GM19023 (cell line): ENCODE results near the gene TNS2.
"Not testable (repeated sequence)": the region's sequence is repeated elsewhere in the genome, so short reads cannot be mapped to it uniquely, and the experiment has no call there.

Experiments
- ATAC-seq: cut with Tn5 transposase; IDR thresholded peaks from one replicate; pipeline ENCODE4 v1.9.1; 2021; ENCODE audit warnings: mild to moderate bottlenecking, moderate library complexity; ENCODE audit not compliant: unreplicated experiment

TNS2 gene, protein sequence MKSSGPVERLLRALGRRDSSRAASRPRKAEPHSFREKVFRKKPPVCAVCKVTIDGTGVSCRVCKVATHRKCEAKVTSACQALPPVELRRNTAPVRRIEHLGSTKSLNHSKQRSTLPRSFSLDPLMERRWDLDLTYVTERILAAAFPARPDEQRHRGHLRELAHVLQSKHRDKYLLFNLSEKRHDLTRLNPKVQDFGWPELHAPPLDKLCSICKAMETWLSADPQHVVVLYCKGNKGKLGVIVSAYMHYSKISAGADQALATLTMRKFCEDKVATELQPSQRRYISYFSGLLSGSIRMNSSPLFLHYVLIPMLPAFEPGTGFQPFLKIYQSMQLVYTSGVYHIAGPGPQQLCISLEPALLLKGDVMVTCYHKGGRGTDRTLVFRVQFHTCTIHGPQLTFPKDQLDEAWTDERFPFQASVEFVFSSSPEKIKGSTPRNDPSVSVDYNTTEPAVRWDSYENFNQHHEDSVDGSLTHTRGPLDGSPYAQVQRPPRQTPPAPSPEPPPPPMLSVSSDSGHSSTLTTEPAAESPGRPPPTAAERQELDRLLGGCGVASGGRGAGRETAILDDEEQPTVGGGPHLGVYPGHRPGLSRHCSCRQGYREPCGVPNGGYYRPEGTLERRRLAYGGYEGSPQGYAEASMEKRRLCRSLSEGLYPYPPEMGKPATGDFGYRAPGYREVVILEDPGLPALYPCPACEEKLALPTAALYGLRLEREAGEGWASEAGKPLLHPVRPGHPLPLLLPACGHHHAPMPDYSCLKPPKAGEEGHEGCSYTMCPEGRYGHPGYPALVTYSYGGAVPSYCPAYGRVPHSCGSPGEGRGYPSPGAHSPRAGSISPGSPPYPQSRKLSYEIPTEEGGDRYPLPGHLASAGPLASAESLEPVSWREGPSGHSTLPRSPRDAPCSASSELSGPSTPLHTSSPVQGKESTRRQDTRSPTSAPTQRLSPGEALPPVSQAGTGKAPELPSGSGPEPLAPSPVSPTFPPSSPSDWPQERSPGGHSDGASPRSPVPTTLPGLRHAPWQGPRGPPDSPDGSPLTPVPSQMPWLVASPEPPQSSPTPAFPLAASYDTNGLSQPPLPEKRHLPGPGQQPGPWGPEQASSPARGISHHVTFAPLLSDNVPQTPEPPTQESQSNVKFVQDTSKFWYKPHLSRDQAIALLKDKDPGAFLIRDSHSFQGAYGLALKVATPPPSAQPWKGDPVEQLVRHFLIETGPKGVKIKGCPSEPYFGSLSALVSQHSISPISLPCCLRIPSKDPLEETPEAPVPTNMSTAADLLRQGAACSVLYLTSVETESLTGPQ (N-terminal part only)

DNA sequence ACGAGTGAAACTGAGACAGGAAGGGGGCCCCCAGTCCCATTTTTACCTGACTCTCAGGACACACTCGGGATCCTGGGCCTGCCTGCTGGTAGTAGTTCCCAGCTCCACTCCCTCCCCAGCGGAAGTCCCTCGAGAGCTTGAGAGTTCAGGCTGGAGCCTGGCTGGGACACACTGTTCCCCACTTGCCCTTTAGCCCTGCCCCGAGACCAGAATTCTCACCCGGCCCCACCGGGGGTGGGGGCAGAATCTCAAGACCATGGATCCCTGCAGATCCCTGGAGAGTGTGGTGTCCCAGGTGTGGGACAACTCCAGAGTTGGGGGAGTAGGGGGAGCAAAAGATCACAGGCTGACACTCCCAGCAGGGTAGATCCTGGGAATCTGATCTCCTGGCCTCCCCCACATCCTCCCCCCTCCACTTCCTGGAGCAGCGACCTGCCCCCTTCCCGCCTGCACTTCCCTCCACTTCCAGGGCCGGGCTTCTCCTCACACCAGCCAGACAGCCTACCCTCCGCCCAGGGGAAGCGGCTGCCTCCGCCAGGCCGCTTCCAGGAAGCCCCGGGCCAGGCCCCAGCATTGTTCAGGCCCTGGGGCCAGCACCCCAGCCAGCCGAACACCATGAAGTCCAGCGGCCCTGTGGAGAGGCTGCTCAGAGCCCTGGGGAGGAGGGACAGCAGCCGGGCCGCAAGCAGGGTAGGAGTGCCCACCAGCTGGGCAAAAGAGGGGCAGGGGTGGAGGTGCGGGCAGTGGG is at the start of gene TNS2:
TNS2 (plus strand) TSS at position 495 of the 748 bp plus-strand sequence; CDS start at position 616, 121 bp downstream.
- ATAC-seq = no peak

DNA sequence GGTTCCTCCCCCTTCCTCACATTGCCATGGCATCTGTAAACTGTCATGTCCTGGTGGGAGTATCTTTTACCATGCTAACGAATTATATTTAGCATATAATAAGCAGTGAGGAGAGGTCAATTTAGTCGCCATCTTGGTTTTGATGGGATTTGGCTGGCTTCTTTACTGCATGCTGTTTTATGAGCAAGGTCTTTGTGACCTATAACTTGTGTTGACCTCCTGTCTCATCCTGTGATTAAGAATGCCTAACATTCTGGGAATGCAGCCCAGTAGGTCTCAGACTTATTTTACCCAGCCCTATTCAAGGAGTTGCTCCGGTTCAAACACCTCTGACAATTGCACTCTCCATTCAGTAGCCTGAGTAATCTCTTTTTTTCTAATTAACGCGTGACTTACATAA is 45.7 kb upstream of the TNS2 start:
- ATAC-seq = no peak

- ATAC-seq = no peak
Observed at GRCh38 chr12:53004582-53004981, 45.3 kb upstream of the TNS2 start.

DNA sequence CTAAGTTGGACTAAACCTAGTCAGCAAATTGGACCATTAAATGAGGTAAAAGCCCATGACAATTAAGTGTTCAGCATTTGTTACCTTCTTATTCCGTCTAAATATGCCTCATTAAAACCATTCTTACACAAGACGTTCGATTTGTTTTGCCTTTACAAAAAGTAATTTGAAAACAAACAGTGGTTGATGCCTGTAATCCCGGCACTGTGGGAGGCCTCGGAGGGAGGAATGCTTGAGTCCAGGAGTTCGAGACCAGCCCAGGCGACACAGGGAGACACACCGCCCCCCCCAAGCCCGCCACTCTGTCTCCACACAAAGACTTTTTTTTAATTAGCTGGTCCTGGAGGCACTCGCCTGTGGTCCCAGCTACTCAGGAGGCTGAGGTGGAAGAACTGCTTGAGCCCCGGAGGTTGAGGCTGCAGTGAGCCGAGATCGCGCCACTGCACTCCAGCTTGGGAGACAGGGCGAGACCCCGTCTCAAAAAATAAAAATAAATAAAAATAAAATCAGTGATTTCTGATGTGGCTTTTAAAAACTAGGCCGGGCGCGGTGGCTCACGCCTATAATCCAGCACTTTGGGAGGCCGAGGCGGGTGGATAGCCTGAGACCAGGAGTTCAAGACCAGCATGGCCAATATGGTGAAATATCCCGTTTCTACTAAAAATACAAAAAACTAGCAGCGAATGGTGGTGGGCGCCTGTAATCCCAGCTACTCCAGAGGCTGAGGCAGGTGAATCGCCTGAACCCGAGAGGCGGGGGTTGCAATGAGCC is 44.5 kb upstream of the TNS2 start:
- ATAC-seq = no peak

- peak; percentile 89 for ATAC-seq
Observed at GRCh38 chr12:53005986-53006809, 43.7 kb upstream of the TNS2 start, which contains the start of gene EIF4B. TSS of gene EIF4B (plus strand) at chr12:53006456. CDS start at chr12:53006484, 28 bp downstream.

DNA sequence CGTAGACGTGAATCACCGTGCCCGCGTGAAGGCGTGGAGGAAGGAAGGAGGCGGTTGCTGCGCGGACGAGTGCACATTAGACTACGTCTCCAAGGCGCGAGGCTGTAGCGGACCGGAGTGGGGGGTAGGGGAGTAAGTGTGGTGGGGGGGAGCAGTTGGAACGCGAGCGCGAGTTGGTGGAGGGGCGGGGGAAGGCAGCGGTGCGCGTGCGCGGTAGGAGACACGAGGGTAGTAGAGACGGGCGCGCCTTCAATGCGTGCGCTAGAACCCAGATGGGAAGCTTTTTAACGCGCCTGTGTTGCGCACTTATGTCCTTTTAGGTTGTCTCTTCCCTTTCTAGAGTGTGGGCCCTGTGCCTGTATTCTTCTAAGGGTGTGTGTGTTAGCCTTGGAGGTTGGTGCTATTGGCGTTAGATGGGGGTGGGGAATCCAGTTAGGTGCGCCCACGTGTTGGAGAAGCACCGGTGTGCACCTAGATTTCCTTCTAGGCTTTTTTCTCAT is 43.0 kb upstream of the TNS2 start:
- ATAC-seq = peak; percentile 12

DNA sequence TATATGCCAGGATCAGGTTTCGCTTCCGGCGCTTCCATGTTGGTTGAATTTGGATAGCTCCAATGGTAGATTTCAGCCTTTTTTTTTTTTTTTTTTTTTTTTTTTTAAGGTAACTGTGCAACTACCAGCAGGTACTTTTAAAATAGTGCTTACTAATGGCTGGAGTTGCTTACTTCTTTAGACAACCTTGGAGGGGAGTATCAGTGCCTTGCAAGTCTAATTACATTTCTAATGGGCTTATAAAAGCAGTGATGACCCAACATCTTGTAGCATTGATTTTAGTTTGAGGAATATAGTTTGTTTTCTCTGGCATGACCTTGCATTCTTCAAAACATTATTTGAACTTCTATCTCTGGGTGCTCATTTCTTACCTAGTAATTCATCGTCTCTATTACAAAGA is 42.5 kb upstream of the TNS2 start:
- no peak for ATAC-seq

DNA sequence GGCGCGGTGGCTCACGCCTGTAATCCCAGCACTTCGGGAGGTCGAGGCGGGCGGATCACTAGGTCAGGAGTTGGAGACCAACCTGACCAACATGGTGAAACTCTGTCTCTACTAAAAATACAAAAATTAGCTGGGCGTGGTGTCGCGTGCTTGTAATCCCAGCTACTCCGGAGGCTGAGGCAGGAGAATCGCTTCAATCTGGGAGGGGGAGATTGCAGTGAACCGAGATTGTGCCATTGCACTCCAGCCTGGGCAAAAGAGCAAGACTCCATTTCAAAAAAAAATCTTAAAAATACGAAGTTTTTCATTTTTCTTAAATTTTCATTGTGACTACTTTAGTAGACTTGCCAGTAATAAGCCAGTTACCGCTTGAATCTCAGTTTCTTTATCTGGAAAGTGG is 41.1 kb upstream of the TNS2 start:
- ATAC-seq = not testable (repeated sequence)

DNA sequence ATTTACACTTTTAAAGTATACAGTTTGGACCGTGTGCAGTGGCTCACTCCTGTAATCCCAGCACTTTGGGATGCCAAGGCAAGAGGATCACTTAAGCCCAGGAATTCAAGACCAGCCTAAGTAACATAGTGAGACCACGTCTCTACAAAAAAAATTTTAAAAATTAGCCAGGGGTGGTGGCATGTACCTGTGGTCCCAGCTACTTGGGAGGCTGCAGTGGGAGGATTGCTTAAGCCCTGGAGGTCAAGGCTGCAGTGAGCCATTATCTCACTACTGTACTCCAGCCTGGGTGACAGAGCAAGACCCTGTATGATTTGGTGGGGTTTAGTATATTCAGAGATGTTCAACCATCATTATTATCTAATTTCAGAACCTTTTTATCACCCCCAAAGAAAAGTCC is 38.9 kb upstream of the TNS2 start:
- no peak for ATAC-seq

- ATAC-seq = no peak
Observed at GRCh38 chr12:53011889-53012288, 38.0 kb upstream of the TNS2 start.

DNA sequence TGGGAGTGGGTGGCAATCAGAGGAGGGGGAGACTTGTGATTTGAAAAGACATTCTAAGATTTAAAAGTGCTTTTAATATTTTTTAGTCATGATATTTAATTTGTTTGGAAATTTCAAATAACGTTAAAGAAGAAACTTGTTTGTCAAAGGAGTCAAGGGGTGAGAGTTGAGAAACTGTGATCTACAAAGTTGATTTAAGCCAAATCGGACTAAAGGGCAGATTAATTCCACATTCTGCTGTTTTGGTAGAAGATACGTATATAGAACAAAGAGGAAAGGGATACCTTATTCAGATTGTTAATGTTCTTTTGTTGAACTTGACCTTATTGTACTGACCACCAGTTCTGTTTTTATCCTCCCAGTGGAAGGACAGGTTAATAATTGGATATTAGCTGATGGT is 36.9 kb upstream of the TNS2 start:
- no peak for ATAC-seq

DNA sequence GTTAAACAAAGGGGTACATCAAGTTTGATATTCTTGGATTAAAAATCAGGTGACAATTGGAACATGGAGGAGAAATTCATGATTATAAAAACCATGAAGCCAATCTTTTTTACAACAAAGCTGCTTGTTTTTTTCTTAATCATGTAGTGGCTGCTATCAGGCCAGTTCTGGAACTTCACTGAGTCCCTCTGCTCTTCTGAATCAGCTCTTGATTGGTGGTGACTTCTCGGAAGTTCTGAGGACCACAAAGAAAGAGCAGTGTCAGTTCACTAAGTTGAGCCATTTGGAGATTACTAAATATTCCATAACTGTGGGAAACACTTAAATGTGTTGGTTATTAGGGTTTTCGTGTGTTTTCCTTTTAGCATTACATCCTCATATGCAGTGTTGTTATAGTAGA is 35.2 kb upstream of the TNS2 start:
- ATAC-seq = no peak

GRCh38 chr12:53025250-53025649 is 24.6 kb upstream of the TNS2 start:
- ATAC-seq = no peak

DNA sequence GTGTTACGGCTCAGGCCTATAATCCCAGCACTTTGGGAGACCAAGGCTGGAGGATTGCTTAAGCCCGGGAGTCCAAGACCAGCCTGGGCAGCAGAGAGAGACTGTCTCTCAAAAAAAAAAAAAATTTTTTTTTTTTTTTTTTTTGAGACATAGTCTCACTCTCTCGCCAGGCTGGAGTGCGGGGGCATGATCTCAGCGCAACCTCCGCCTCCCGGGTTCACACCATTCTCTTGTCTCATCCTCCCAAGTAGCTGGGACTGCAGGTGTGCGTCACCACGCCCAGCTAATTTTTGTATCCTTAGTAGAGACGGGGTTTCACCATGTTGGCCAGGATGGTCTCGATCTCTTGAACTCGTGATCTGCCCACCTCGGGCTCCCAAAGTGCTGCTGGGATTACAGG is 22.9 kb upstream of the TNS2 start:
- not testable (repeated sequence) for ATAC-seq

- ATAC-seq = no peak
Observed at GRCh38 chr12:53031616-53032015, 18.2 kb upstream of the TNS2 start.

DNA sequence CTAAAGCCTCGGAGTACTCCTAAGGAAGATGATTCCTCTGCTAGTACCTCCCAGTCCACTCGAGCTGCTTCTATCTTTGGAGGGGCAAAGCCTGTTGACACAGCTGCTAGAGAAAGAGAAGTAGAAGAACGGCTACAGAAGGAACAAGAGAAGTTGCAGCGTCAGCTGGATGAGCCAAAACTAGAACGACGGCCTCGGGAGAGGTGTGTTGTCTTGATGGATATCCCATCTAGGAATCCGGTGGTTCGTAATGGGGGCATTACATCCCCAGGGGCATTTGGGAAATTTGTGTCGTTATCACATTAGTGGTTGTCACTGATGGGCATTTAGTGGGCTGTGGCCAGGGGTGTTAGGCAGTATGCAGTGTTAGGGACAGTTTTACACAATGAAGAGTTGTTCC is 16.0 kb upstream of the TNS2 start:
- not testable (repeated sequence) for ATAC-seq

GRCh38 chr12:53034459-53034858 is 15.4 kb upstream of the TNS2 start:
- ATAC-seq = no peak

GRCh38 chr12:53036802-53037201 is 13.1 kb upstream of the TNS2 start:
- ATAC-seq = no peak
